Common myeloid progenitor, CD34-positive (primary cell): ENCODE data around the gene KLC3.

ENCODE experiments used
- CTCF ChIA-PET: fragments of 350-600 bp; sonication (Branson Sonifier 250); formaldehyde crosslinking; loops from one replicate; lab custom pipeline; 2021; ENCODE audit warnings: antibody characterized with exemption; lab: Charles Lee
- POLR2A ChIA-PET: fragments of 350-600 bp; sonication (Branson Sonifier 250); formaldehyde crosslinking; loops from one replicate; lab custom pipeline; 2021; ENCODE audit warnings: antibody characterized with exemption; lab: Charles Lee
- DNase-seq, 3 donors: peaks; one replicate each; pipeline versions ENCODE4 v3.0.0 to v3.0.0-alpha.2; 2013
- H3K27ac ChIP-seq, 2 experiments: 1 replicate in 1 of 2; 2 replicates in 1 of 2; pipeline ENCODE4 v1.7.0; 2013; ENCODE audit warnings: inconsistent platforms in 2 of 2, low read length in 2 of 2, mild to moderate bottlenecking in 2 of 2, low read depth in 1 of 2, moderate library complexity in 1 of 2; ENCODE audit not compliant: severe bottlenecking in 2 of 2, insufficient read depth in 1 of 2, poor library complexity in 1 of 2
- H3K27me3 ChIP-seq, 5 experiments: replicated peaks in 2 of 5; 1 replicate in 3 of 5; 2 replicates in 2 of 5; pipeline versions ENCODE4 v1.6.1 to v1.7.0; 2013; ENCODE audit warnings: low read length in 4 of 5, mild to moderate bottlenecking in 2 of 5, moderate library complexity in 2 of 5, inconsistent platforms in 1 of 5; ENCODE audit not compliant: insufficient read depth in 5 of 5, control insufficient read depth in 4 of 5
- H3K36me3 ChIP-seq, 4 experiments: 1 replicate in 2 of 4; 2 replicates in 2 of 4; pipeline versions ENCODE4 v1.6.1 to v1.7.0; 2013; ENCODE audit warnings: low read length in 3 of 4, control low read depth in 1 of 4, mild to moderate bottlenecking in 1 of 4; ENCODE audit not compliant: control insufficient read depth in 4 of 4, insufficient read depth in 4 of 4
- H3K4me1 ChIP-seq, 4 experiments: 1 replicate in 3 of 4; 2 replicates in 1 of 4; pipeline versions ENCODE4 v1.6.1 to v1.7.1; 2013; ENCODE audit warnings: low read length in 3 of 4, mild to moderate bottlenecking in 3 of 4, control low read depth in 1 of 4, inconsistent platforms in 1 of 4, moderate library complexity in 1 of 4; ENCODE audit not compliant: control insufficient read depth in 4 of 4, insufficient read depth in 4 of 4; ENCODE audit errors: control extremely low read depth in 1 of 4
- H3K4me3 ChIP-seq, 7 experiments: 1 replicate in 4 of 7; 2 replicates in 3 of 7; pipeline versions ENCODE4 v1.5.1 to v1.7.0; 2013; ENCODE audit warnings: mild to moderate bottlenecking in 7 of 7, low read length in 6 of 7, moderate library complexity in 6 of 7, inconsistent platforms in 2 of 7, low read depth in 2 of 7, control low read depth in 1 of 7; ENCODE audit not compliant: insufficient read depth in 4 of 7, control insufficient read depth in 1 of 7; ENCODE audit errors: extremely low read depth in 1 of 7
- H3K9me3 ChIP-seq, 5 experiments: 1 replicate in 4 of 5; 2 replicates in 1 of 5; pipeline versions ENCODE4 v1.6.1 to v1.7.1; 2013; ENCODE audit warnings: low read length in 4 of 5, mild to moderate bottlenecking in 2 of 5, inconsistent platforms in 1 of 5, low read depth in 1 of 5, moderate library complexity in 1 of 5; ENCODE audit not compliant: control insufficient read depth in 4 of 5, insufficient read depth in 2 of 5; ENCODE audit errors: control extremely low read depth in 1 of 5
- WGBS: methylation state at CpG from one replicate; pipeline ENCODE4 v1.1.5; 2013; ENCODE audit not compliant: insufficient coverage; 5-methylcytosine and 5-hydroxymethylcytosine counted together

The KLC3 gene

DNA sequence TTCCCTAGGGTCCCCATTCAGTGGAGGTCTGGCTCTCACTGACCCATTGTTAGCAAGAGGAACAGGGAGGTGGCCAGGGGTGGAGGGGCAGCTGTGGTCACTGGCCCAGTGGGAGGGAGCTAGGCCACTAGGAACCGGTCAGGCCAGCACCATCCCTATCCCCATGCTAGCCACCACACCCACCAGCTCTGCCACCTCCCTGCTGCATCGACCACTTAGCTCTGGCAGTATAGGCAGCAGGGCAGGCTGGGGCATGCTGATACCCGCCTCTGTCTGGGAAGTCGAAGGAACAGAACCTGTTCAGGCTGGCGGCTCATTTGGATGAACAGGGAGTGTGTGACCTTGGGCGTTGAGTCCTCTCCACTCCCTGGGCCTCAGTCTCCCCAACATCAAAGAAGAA, 59.6 kb downstream of the KLC3 start:
- ChIA-PET CTCF (interaction anchor here (0.9 to 6.7 kb wide), 3 partner anchors 22 to 78 kb away, joined by 3 to 65 read pairs (median 3); partner anchors contain the start of gene KLC3), POLR2A (no interaction called here)
- 94% methylated on average over 4 of the region's 6 CpGs for WGBS
- peaks cover 0 to 34% (median 24%) of the 10 kb centered on the region in 4 experiments for H3K4me1 ChIP-seq
- DNase-seq = no peak
- H3K9me3 ChIP-seq = no peaks in the 10 kb centered on the region
- no peaks in the 10 kb centered on the region for H3K36me3 ChIP-seq
- no peak overlapping the region for H3K4me3 ChIP-seq
- no peak overlapping the region for H3K27ac ChIP-seq
- H3K27me3 ChIP-seq = peaks cover 0 to 81% (median 36%) of the 10 kb centered on the region in 5 experiments
